ENCODE results near the gene BBS9. TPM values are rescaled to one million over a fixed set of nuclear protein-coding genes. Genes with fewer than 3 reads are reported as not detected.

The BBS9 gene
- total RNA-seq, 1 experiment from 2014 or later = 4.7 TPM

DNA sequence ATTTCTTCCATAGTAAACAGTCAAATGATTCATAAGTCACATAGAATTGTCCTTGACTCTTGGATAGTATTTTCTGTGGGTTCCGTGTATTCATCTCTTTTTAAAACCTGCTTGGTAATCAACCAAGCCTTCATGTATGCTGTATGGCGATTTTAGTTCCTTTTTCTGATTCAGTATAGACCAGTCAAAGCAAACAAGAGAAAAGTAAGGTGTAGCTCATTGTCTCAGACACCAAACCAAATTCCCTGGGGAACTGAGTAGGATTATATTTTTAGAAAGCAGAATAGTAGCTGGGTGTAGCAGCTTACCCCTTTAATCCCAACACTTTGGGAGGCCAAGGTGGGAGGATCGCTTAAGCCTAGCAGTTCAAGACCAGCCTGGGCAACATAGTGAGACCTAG is 240.5 kb downstream of the BBS9 start:
- CTCF ChIA-PET = no interaction called here
- H3K27me3 Mint-ChIP-seq (ENCODE audit: insufficient read depth, unreplicated experiment) = peaks cover 6% of the 10 kb centered on the region
- Histone ChIP-seq H3K4me3 (ENCODE audit: low read depth, low read length) (no peak overlapping the region), H3K4me1 (no peaks in the 10 kb centered on the region), H3K36me3 (ENCODE audit: control insufficient read depth, insufficient read depth, low read length) (no peaks in the 10 kb centered on the region), H3K9me3 (no peaks in the 10 kb centered on the region), H3K27me3 (replicated peaks; ENCODE audit: control insufficient read depth, insufficient read depth, low read length) (no peaks in the 10 kb centered on the region)
- no peaks in the 10 kb centered on the region for H3K9me3 Mint-ChIP-seq (ENCODE audit: unreplicated experiment)
- H3K4me3 Mint-ChIP-seq (ENCODE audit: unreplicated experiment) = no peak overlapping the region
- H3K4me1 Mint-ChIP-seq (ENCODE audit: low read depth, unreplicated experiment) = no peaks in the 10 kb centered on the region
- intact Hi-C loops (cut with micrococcal nuclease; ENCODE audit: unreplicated experiment) = no loop called here
- no peak for DNase-seq
- BruUV-seq (replicated peaks) = no TSS peak
- TF ChIP-seq, protein P1, sequence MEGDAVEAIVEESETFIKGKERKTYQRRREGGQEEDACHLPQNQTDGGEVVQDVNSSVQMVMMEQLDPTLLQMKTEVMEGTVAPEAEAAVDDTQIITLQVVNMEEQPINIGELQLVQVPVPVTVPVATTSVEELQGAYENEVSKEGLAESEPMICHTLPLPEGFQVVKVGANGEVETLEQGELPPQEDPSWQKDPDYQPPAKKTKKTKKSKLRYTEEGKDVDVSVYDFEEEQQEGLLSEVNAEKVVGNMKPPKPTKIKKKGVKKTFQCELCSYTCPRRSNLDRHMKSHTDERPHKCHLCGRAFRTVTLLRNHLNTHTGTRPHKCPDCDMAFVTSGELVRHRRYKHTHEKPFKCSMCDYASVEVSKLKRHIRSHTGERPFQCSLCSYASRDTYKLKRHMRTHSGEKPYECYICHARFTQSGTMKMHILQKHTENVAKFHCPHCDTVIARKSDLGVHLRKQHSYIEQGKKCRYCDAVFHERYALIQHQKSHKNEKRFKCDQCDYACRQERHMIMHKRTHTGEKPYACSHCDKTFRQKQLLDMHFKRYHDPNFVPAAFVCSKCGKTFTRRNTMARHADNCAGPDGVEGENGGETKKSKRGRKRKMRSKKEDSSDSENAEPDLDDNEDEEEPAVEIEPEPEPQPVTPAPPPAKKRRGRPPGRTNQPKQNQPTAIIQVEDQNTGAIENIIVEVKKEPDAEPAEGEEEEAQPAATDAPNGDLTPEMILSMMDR (IDR thresholded peaks at IDR 0.05; ENCODE audit: insufficient read depth in 1 of 2, low read depth in 1 of 2, low read length in 1 of 2, severe bottlenecking in 1 of 2, unreplicated experiment in 1 of 2) = no peak
- peaks cover 5% of the 10 kb centered on the region for H3K36me3 Mint-ChIP-seq (ENCODE audit: insufficient read depth, unreplicated experiment)
- POLR2A ChIA-PET = no interaction called here
- no peak overlapping the region for H3K27ac Mint-ChIP-seq (ENCODE audit: unreplicated experiment)

DNA sequence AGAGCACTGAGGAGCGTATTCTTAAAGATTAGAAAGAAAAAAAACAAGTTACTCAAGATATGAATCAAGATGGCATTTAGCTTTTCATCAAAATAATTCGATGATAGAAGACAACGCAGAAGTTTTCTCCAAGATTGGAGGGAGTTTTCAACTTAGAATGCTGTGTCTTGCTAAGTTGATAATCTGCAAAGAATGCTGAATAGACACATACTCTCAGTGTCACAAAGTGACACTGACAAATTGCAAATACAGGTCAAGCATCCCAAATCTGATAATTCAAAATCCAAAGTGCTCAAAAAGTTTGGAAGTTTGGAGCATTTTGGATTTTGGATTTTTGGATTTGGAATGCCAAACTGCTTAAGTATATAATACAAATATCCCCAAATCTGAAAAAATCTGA is 243.8 kb downstream of the BBS9 start:
- no peaks in the 10 kb centered on the region for H3K4me1 Mint-ChIP-seq (ENCODE audit: low read depth, unreplicated experiment)
- intact Hi-C loops (cut with micrococcal nuclease; ENCODE audit: unreplicated experiment) = no loop called here
- ChIA-PET CTCF (no interaction called here), POLR2A (no interaction called here)
- Histone ChIP-seq H3K36me3 (ENCODE audit: control insufficient read depth, insufficient read depth, low read length) (no peaks in the 10 kb centered on the region), H3K9me3 (no peaks in the 10 kb centered on the region), H3K27me3 (replicated peaks; ENCODE audit: control insufficient read depth, insufficient read depth, low read length) (no peaks in the 10 kb centered on the region), H3K4me3 (ENCODE audit: low read depth, low read length) (no peak overlapping the region), H3K4me1 (no peaks in the 10 kb centered on the region)
- no peak overlapping the region for H3K4me3 Mint-ChIP-seq (ENCODE audit: unreplicated experiment)
- no peak for DNase-seq
- H3K9me3 Mint-ChIP-seq (ENCODE audit: unreplicated experiment) = no peaks in the 10 kb centered on the region
- no peaks in the 10 kb centered on the region for H3K36me3 Mint-ChIP-seq (ENCODE audit: insufficient read depth, unreplicated experiment)
- H3K27ac Mint-ChIP-seq (ENCODE audit: unreplicated experiment) = no peak overlapping the region
- no TSS peak for BruUV-seq (replicated peaks)
- TF ChIP-seq, protein P1 (IDR thresholded peaks at IDR 0.05; ENCODE audit: insufficient read depth in 1 of 2, low read depth in 1 of 2, low read length in 1 of 2, severe bottlenecking in 1 of 2, unreplicated experiment in 1 of 2) = no peak
- H3K27me3 Mint-ChIP-seq (ENCODE audit: insufficient read depth, unreplicated experiment) = peaks cover 4% of the 10 kb centered on the region

DNA sequence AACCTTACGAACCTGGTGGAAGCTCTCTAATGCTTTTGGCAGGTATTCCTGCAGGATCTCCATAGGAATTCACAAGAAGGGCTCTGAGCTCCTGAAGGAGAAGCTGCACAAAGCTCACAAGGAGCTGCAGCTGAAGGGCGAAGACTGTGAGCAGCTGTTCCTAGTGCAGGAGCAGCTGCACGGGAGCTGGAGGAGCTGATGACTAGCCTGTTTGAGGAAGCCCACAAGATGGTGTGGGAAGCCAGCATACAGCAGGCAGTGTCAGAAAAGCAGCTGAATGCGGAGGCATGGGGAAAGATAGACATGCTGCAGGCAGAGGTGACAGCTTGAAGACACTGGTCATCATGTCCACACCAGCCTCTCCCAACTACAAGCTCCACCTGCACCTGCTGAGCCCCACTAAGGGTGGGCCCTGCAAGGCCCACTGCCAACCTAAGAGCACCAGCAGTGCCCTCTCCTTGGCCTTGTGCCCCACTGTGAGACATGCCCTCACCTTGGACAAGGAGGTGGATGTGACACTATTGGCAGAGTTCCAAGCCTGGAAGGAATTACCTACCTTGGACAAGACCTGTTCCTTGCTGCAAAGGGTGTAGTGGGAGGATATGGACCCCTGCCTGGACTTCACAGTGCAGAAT is 250.6 kb downstream of the BBS9 start:
- no peaks in the 10 kb centered on the region for H3K36me3 ChIP-seq (ENCODE audit: control insufficient read depth, insufficient read depth, low read length)
- no peaks in the 10 kb centered on the region for H3K27me3 Mint-ChIP-seq (ENCODE audit: insufficient read depth, unreplicated experiment)
- H3K9me3 ChIP-seq = no peaks in the 10 kb centered on the region
- H3K9me3 Mint-ChIP-seq (ENCODE audit: unreplicated experiment) = no peaks in the 10 kb centered on the region
- H3K27me3 ChIP-seq (replicated peaks; ENCODE audit: control insufficient read depth, insufficient read depth, low read length) = no peaks in the 10 kb centered on the region
- H3K27ac Mint-ChIP-seq (ENCODE audit: unreplicated experiment) = no peak overlapping the region
- intact Hi-C loops (cut with micrococcal nuclease; ENCODE audit: unreplicated experiment) = no loop called here
- no peak for DNase-seq
- no peaks in the 10 kb centered on the region for H3K4me1 ChIP-seq
- no peaks in the 10 kb centered on the region for H3K4me1 Mint-ChIP-seq (ENCODE audit: low read depth, unreplicated experiment)
- no peak overlapping the region for H3K4me3 ChIP-seq (ENCODE audit: low read depth, low read length)
- H3K4me3 Mint-ChIP-seq (ENCODE audit: unreplicated experiment) = no peak overlapping the region
- CTCF ChIA-PET = no interaction called here
- TF ChIP-seq, protein P1 (IDR thresholded peaks at IDR 0.05; ENCODE audit: insufficient read depth in 1 of 2, low read depth in 1 of 2, low read length in 1 of 2, severe bottlenecking in 1 of 2, unreplicated experiment in 1 of 2) = no peak
- POLR2A ChIA-PET = no interaction called here
- no peaks in the 10 kb centered on the region for H3K36me3 Mint-ChIP-seq (ENCODE audit: insufficient read depth, unreplicated experiment)
- BruUV-seq (replicated peaks) = no TSS peak
